HG03460 (cell line): ENCODE results near the gene FOXN3.

Experiments
- ATAC-seq: cut with Tn5 transposase; IDR thresholded peaks from one replicate; pipeline ENCODE4 v1.9.1; 2021; ENCODE audit not compliant: unreplicated experiment

The FOXN3 gene

DNA sequence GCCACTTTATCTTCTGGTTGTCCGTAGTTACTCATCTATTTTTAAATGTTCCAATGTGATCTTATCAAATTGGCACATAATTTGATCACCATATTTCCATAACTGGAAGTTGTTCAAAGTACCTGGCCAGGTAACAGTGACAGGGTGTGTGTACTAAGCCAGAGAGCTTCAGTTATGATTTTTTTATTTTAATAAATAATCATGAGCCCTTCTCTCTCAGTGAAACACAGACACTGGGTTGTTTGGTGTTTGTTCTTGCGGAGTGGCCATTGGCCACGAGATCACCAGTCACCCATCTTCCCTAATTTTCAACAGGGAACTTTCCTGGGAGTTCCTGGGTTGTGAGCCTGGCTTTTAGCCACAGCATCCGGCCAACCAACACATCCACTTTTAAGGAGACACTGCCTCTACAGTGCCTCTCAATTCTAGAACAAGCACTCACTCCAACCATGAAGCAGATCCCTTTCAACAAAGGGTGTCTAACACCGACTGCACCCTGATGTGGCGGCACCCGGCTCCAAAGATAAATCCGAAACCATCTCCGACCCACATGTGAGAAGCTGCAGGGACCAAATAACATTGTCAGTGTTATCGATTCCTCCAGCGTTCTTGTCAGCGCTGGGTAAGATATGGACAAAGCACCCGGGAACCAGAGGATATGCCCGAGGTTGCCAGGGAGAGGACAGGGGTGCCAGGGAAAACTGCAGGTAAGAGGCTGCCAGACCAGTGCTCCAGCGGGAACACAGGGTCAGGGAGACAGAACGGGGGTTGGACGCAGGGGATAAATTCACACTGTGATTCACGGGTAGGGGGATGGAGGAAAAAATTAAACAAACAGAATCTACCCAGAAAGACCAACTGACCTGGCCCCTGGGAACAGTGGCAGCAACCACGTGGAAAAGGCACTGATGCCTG is 49.9 kb downstream of the FOXN3 start:
- no peak for ATAC-seq

DNA sequence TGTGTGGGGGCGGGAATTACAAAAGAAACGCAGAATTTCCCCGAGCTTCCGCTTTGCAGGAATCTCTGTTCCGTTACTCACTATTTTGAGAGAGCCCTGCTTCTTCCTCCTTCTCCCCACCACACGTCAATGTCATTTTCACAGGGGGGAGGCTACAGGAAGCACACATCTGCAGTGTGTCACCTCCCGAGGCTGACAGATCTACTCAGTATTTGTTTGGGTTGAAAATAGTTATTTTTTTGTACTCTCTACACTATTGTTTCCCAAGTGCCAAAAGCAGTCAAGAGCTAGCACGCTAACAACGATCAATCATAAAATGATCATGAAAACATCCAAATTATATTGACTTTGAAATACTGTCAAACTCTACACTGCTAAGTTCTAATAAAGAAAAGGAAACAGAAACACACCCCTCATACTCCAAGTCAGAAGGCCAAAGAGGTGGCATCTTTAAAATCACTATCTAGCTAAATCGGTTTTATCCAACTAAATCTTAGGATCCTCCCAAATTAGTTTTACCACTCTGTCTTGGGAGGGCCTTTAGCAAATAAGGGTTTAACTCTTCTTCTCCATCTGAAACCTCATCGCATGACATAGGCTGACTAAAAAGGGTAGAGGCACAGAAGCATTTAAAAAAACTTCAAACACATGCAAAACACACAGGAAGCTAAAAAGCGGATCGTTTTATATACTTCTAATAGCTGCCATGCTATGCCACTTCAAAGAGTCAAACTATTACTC is 51.8 kb downstream of the FOXN3 start:
- ATAC-seq, result peak; percentile 94

- no peak for ATAC-seq
These were observed 52.7 kb downstream of the FOXN3 start for GRCh38 chr14:89364316-89364715.

GRCh38 chr14:89360277-89360676 is 56.8 kb downstream of the FOXN3 start:
- no peak for ATAC-seq

GRCh38 chr14:89359477-89360222 is 57.4 kb downstream of the FOXN3 start:
- no peak for ATAC-seq

GRCh38 chr14:89357655-89358297 is 59.3 kb downstream of the FOXN3 start:
- no peak for ATAC-seq

DNA sequence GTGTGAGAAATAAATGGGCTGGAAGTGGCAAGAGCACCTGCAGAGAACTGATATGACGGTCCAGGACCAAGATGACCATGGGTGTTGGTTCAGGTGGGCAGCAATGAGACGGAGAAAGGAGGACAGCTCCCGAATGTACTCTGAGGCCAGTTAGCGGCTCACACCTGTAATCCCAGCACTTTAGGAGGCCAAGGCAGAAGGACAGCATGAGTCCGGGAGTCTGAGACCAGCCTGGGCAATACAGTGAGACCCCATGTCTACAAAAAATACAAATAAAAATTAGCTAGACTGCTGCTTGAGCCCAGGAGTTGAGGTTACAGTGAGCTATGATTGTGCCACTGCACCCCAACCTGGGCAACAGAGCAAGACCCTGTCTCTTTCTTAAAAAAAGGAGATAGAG is 60.1 kb downstream of the FOXN3 start:
- ATAC-seq, result no peak

GRCh38 chr14:89356496-89356895 is 60.5 kb downstream of the FOXN3 start:
- ATAC-seq, result no peak

DNA sequence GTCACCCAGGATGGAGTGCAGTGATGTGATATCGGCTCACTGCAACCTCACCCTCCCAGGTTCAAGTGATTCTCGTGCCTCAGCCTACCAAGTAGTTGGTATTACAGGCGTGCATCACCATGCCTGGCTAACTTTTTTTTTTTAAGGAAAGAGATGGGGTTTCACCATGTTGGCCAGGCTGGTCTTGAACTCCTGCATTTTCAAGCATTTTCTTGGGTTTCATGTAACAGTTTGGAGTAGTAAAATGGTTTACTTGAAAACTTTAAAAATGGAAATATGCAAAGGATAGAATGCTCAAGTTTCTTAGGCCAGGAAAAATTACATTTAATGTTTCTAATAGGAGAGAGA is 63.3 kb downstream of the FOXN3 start:
- no peak for ATAC-seq

DNA sequence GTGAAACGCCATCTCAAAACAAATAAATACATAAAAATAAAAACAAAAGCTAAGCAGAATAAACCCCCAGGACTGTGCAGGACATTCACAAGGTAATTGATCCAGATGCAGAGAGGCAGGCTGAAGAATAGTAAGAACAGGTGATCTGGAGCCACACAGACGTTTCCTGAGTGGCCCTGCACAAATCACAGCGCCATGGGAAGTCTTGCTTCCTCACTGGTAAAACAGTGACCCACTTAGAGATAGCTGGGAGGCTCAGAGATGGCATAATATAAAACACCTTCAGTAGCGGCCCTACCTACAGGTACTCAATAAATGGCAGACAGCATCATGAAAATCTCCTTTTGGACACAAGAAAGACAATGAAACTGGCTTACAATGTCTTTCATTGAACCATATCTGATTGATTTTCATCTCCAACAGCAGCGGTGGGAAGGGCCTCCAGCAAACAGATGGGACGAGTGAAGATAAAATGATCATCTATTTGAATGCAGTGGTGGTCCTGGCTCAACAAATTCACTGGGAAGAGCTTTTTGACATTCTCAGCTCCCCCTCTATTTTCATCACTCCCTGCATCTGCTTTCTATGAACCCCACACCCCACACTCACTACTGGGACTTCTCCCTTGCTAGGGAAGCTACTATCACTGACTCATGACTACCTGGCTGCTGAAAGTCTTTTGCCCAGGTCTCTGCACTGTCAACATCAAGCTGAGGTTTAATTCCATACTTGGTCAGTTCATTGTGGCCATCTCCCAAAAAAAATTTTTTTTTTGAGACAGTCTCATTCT is 63.9 kb downstream of the FOXN3 start:
- ATAC-seq, result no peak

DNA sequence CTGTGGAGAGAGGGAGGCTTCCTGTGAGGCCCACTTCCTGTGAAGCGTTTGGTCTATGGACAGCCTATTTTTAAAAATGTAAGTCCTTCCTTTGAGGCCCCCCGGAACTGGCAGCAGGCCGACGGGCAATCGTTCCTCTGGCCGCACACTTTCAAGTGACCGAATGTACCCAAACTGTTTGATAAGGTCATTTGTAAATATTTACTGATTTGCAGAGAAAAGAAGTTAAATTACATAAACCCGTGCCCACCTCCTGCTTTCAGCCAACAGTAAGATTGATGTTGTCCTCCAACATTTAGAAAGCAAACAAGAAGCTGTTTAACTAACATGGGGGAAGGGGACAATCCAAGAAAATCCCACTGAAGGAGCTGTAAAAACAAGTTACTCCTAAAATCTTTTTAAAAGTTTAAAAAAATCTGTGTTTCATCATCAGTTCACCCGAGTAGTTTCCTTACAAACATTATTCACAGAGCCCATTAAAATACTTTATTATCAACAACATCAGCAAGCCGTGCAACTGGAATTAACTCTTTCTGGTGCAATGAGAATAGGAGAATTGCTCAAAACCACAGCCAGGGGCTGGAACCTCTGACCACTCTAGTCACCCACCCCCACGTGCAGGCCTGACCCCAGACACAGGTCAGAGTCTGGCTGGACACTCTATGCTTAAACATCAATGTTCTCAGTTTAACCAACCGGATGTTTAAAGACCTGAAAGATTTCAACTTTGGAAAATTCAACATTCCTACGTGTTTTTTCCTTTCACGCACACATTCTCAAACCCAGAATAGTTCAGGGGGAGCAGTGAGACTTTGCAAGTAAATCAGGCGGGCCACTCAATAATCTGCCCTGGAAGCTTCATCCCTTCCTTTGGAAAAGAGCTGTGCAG is 65.3 kb downstream of the FOXN3 start:
- ATAC-seq, result peak; percentile 93

- no peak for ATAC-seq
These were observed 65.9 kb downstream of the FOXN3 start for GRCh38 chr14:89351221-89351515.

DNA sequence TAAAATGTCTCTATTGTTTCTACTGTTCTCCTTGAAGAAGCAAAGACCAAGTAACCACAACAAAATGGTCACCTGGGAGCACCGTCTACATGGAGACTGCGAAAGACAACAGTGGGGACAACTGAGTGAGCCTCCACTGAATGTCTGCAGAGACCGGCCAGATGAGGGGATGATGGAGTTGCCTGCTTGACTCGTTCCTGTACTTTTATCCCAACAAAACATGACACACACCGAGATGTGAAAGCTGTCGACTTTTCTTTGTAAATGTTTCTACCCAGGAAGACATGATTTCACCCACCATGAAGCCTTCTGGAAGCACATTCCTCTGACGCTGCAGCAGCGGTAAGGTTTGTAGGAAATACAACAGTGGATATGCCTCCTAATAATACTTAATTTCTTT is 66.9 kb downstream of the FOXN3 start:
- ATAC-seq, result no peak

DNA sequence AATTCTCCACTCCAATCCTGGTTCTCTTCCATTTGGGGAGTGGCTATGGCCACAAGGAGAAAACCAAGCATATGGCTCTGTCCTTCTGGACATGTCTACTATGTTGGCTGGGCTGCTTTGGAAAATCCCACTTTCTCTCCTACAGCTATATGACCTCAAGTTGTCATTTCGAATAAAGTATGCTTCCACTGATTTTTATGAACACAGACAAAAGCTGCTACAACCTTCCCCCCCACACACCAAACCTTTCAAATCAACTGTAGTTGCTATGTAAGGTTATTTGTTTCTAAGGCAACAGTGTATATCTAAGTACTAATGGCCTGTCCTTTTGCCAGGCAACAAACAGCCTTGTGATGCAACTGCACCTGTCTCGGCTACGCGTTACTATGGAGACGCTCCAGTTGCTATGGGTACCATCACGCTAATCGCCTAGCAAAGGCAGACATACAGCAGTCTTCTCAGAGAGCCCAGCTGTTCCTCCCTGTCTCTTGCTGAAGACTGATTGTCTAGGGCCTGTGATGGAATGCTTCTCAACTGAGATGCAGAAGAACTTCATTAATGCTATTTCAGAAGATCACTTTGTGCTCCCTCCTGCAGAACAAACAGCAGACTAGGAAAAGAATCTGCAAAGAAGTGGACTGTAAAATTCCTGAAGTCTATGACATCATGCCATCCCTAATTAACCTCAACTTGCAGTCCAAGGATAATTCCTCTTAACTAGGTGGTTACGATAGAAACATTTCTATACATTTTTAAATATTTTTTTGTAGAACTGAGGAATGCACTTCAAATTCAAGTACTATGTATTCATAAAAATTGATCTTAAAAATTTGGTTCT is 67.6 kb downstream of the FOXN3 start:
- ATAC-seq, result no peak

DNA sequence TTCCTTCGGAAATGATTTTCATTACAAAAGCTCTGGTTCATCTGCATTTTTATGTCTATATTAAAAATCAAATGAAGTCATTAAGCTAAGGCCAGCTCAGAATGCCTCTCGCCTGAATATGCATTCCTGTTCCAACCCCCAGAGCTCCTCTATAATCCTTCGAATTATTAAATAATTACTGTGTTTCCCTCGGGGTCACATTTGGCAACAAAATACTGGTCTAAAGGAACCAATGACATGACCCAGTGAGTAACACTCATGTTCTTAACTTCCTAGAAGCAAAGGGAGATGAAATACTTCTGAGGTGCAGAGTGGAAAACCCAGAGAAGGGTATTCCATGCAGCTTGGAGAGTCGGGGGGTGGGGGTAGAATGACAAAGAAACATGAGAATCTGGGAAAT is 68.3 kb downstream of the FOXN3 start:
- no peak for ATAC-seq

GRCh38 chr14:89347885-89348284 is 69.1 kb downstream of the FOXN3 start:
- no peak for ATAC-seq

- ATAC-seq, result no peak
These were observed 72.1 kb downstream of the FOXN3 start for GRCh38 chr14:89344920-89345254.

- no peak for ATAC-seq
These were observed 73.7 kb downstream of the FOXN3 start for GRCh38 chr14:89343356-89343755.

- no peak for ATAC-seq
These were observed 75.0 kb downstream of the FOXN3 start for GRCh38 chr14:89342049-89342448.
